ENCODE data around the gene TRAPPC5.
"Not testable (repeated sequence)": the region's sequence is repeated elsewhere in the genome, so short reads cannot be mapped to it uniquely, and the experiment has no call there.

TRAPPC5 gene

GRCh38 chr19:7680606-7681339, at the start of gene TRAPPC5:
TRAPPC5 (plus strand) TSS chr19:7680833; CDS start chr19:7682254, 1,421 bp downstream.
- FAIRE-seq, result peak; percentile 69

GRCh38 chr19:7631577-7631976, 49.1 kb upstream of the TRAPPC5 start:
- FAIRE-seq, result no peak
- DNase-seq (ENCODE audit: insufficient read length, low spot score), result no peak

More at GRCh38 chr19:7680606-7681339, at the start of gene TRAPPC5:
- peak; percentile 91 for DNase-seq (ENCODE audit: insufficient read length, low spot score)

- FAIRE-seq, result no peak
- DNase-seq (ENCODE audit: insufficient read length, low spot score), result no peak
These were observed 48.1 kb upstream of the TRAPPC5 start for GRCh38 chr19:7632340-7633203.

- FAIRE-seq, result no peak
- DNase-seq (ENCODE audit: insufficient read length, low spot score), result no peak
These were observed 46.9 kb upstream of the TRAPPC5 start, which contains the start of gene PCP2 for GRCh38 chr19:7633698-7634097. PCP2 (minus strand) TSS chr19:7633719; CDS start chr19:7633457, 262 bp downstream.

- FAIRE-seq (no peak), DNase-seq (ENCODE audit: insufficient read length, low spot score) (no peak)
These were observed 45.0 kb upstream of the TRAPPC5 start for GRCh38 chr19:7635670-7636069.

- no peak for FAIRE-seq
These were observed 44.3 kb upstream of the TRAPPC5 start for GRCh38 chr19:7636317-7636690.

GRCh38 chr19:7636691-7637373, 43.8 kb upstream of the TRAPPC5 start, which contains the start of gene STXBP2:
STXBP2 (plus strand) TSS chr19:7637110; CDS start chr19:7637150, 40 bp downstream.
- FAIRE-seq (no peak), DNase-seq (ENCODE audit: insufficient read length, low spot score) (no peak)

More at GRCh38 chr19:7636317-7636690, 44.3 kb upstream of the TRAPPC5 start:
- no peak for DNase-seq (ENCODE audit: insufficient read length, low spot score)

GRCh38 chr19:7637374-7638256, 43.0 kb upstream of the TRAPPC5 start:
- no peak for FAIRE-seq
- DNase-seq (ENCODE audit: insufficient read length, low spot score), result no peak

- FAIRE-seq, result no peak
- DNase-seq (ENCODE audit: insufficient read length, low spot score), result no peak
These were observed 41.7 kb upstream of the TRAPPC5 start for GRCh38 chr19:7638802-7639465.

GRCh38 chr19:7639863-7640348, 40.7 kb upstream of the TRAPPC5 start:
- no peak for FAIRE-seq

GRCh38 chr19:7640803-7641202, 39.8 kb upstream of the TRAPPC5 start:
- FAIRE-seq (no peak), DNase-seq (ENCODE audit: insufficient read length, low spot score) (no peak)

More at GRCh38 chr19:7639863-7640348, 40.7 kb upstream of the TRAPPC5 start:
- DNase-seq (ENCODE audit: insufficient read length, low spot score), result no peak

- FAIRE-seq (no peak), DNase-seq (ENCODE audit: insufficient read length, low spot score) (no peak)
These were observed 39.0 kb upstream of the TRAPPC5 start for GRCh38 chr19:7641290-7642276.

- no peak for FAIRE-seq
- no peak for DNase-seq (ENCODE audit: insufficient read length, low spot score)
These were observed 38.2 kb upstream of the TRAPPC5 start for GRCh38 chr19:7642295-7643030.

- DNase-seq (ENCODE audit: insufficient read length, low spot score) (no peak), FAIRE-seq (no peak)
These were observed 37.6 kb upstream of the TRAPPC5 start for GRCh38 chr19:7643031-7643415.

GRCh38 chr19:7643629-7644549, 36.7 kb upstream of the TRAPPC5 start:
- not testable (repeated sequence) for DNase-seq (ENCODE audit: insufficient read length, low spot score); FAIRE-seq

GRCh38 chr19:7644550-7644877, 36.1 kb upstream of the TRAPPC5 start:
- FAIRE-seq (no peak), DNase-seq (ENCODE audit: insufficient read length, low spot score) (no peak)

Data from HTR-8/SVneo (cell line).